AG09309 (cell line): ENCODE results near the gene ZNF264.

ENCODE experiments used
- DNase-seq: peaks from one replicate; pipeline ENCODE4 v3.0.0-alpha.2; 2010; ENCODE audit warnings: low read depth
- H3K4me3 ChIP-seq: 2 replicates; pipeline ENCODE4 v1.5.1; 2011; ENCODE audit warnings: mild to moderate bottlenecking, low read depth, low read length, moderate library complexity; ENCODE audit not compliant: control insufficient read depth
- TF ChIP-seq, protein P1 (sequence below): IDR thresholded peaks from 2 replicates; pipeline ENCODE4 v1.5.1; 2011; ENCODE audit warnings: mild to moderate bottlenecking, low read depth, low read length, inconsistent platforms; ENCODE audit not compliant: insufficient read depth, control insufficient read depth; ENCODE audit errors: missing control alignments

Gene ZNF264

GRCh38 chr19:57227502-57227901, 36.2 kb downstream of the ZNF264 start:
- no peak for DNase-seq
- TF ChIP-seq, protein P1, sequence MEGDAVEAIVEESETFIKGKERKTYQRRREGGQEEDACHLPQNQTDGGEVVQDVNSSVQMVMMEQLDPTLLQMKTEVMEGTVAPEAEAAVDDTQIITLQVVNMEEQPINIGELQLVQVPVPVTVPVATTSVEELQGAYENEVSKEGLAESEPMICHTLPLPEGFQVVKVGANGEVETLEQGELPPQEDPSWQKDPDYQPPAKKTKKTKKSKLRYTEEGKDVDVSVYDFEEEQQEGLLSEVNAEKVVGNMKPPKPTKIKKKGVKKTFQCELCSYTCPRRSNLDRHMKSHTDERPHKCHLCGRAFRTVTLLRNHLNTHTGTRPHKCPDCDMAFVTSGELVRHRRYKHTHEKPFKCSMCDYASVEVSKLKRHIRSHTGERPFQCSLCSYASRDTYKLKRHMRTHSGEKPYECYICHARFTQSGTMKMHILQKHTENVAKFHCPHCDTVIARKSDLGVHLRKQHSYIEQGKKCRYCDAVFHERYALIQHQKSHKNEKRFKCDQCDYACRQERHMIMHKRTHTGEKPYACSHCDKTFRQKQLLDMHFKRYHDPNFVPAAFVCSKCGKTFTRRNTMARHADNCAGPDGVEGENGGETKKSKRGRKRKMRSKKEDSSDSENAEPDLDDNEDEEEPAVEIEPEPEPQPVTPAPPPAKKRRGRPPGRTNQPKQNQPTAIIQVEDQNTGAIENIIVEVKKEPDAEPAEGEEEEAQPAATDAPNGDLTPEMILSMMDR: no peak
- no peak overlapping the region for H3K4me3 ChIP-seq

DNA sequence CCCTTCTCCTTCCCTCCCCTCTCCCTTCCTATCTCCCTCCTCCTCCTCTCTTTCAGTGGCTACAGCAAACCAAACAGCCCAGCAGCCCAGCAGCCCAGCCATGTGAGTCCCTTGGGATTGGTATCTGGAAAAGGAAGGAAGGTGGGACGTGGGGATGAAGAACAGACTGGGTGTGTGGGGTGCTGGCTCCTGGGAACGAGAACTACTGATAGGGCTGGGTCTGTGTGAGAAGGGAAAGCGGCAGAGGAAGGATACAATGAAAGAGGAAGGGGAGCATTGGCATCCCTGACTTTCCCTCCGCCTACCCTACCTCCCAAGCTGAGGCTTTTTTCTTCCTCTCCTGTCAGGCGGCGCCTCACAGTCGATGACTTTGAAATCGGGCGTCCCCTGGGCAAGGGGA, 40.4 kb downstream of the ZNF264 start:
- TF ChIP-seq, protein P1: no peak
- H3K4me3 ChIP-seq: no peak overlapping the region
- DNase-seq: no peak

GRCh38 chr19:57233207-57233606, 41.9 kb downstream of the ZNF264 start:
- no peak for DNase-seq
- TF ChIP-seq, protein P1: no peak
- no peak overlapping the region for H3K4me3 ChIP-seq

- TF ChIP-seq, protein P1: no peak
- no peak for DNase-seq
- H3K4me3 ChIP-seq: peak overlapping the region; percentile 90
Observed at GRCh38 chr19:57239982-57240310, 48.6 kb downstream of the ZNF264 start.

GRCh38 chr19:57240311-57241090, 49.2 kb downstream of the ZNF264 start, which contains the start of gene ZNF805:
Gene ZNF805, plus strand, starts transcription at chr19:57240632. Its CDS starts 260 bp downstream, at chr19:57240892.
- TF ChIP-seq, protein P1: no peak
- peak; percentile 49 for DNase-seq
- H3K4me3 ChIP-seq: peak within 1 kb of the TSS; percentile 90

DNA sequence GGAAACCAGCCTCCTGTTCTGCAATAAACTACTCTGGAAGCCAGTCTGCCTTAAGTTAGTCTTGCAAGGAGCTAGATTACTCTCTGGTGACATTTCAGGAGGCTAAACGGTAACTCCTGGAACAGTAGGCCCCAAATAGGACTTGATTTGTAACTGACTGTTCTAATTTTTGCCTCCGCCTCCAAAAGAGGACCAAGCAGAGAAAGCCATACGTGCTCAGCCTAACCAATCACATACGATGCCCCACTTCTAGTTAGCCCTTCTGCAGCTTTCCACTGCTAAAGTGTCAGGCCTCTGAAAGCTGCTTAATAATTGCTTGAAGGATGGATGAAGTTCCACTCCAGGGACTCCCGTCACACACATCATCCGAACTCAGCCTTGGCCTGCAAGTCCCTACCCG, 49.9 kb downstream of the ZNF264 start:
- peak overlapping the region; percentile 90 for H3K4me3 ChIP-seq
- TF ChIP-seq, protein P1: no peak
- DNase-seq: no peak

GRCh38 chr19:57242821-57243220, 51.5 kb downstream of the ZNF264 start:
- TF ChIP-seq, protein P1: no peak
- H3K4me3 ChIP-seq: no peak overlapping the region
- DNase-seq: no peak
